Left ventricle myocardium superior (tissue), 1 donor: ENCODE results near the gene NUDT12. TPM values are rescaled to one million over a fixed set of nuclear protein-coding genes. Genes with fewer than 3 reads are reported as not detected.
A peak's percentile ranks its signal among the peaks of the same experiment; 100 is the strongest.

Source experiments
- ATAC-seq: fragments of 200-7000 bp; cut with Tn5 transposase; one replicate; pipeline ENCODE4 v1.9.1; 2020; ENCODE audit warnings: mild to moderate bottlenecking, moderate library complexity
- DNase-seq: peaks from one replicate; pipeline ENCODE4 v3.0.0-alpha.2; 2020
- intact Hi-C: fragments of 100-400 bp; cut with micrococcal nuclease; formaldehyde crosslinking; loops from one replicate; pipeline ENCODE4 v1.11.0; 2022
- long read RNA-seq: library from polyadenylated mRNA; unstranded; transcript quantifications from one replicate; pipeline ENCODE4 v2.0.0, GENCODE V29; 2021
- total RNA-seq: library from RNA; stranded (reverse); fragmentation: NEBNext Ultra II Directional; extraction: Animal tissue kit (Norgen Biotek cat#: 25700); gene quantifications from one replicate; pipeline ENCODE4 v1.2.1, GENCODE V29; 2021
- donor health status: DM: no; HTN: yes; CAD: no; lungs with severe emphysema.

Gene NUDT12
- total RNA-seq, result 10.9 TPM
- long read RNA-seq, transcript NUDT12-201 (7 exons, 3,492 nt), result major isoform, 7 of 13 reads
- long read RNA-seq, partial matches to known transcripts, result 0 of 13 reads
- long read RNA-seq, other reads (novel, unspliced or antisense), result 3 of 13 reads

DNA sequence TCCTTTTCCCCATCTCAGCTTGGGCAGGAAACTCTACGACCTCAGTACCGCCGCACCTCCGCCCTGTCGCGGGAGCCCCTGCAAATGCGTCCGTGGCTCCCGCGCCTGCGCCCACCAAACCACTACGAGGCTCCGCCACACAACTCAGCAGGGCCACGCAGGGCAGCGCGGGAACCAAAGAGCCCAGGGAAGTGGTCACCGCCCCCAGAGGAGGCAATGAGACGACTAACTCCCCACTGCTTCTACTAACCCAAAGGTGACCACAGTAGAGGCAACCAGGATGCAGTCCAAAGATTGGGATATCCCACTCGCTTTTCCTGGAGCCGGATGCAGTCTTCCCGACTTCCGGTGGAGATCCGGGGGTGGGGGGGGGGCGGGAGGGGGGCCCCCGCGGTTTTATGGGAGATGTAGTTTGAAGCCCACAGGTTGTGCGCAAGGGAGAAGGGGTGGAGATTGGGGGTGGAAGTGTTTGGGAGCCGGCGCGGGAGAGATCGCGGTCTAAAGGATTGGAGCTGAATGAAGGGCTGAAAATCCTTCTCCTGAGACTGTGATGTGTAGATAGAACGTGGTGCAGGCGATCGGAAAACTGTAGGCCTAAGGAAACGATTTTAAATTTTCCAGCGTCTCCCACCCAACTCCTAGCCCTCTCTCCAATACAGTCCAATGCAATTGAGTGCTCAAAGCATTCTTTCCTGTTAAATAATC, at the start of gene NUDT12:
Gene NUDT12 (minus strand): TSS at position 337 of the 705 bp plus-strand sequence. CDS start 2,541 bp downstream, outside the sequence.
- intact Hi-C loops, result no loop called here
- ATAC-seq (peak; percentile 97), DNase-seq (peak; percentile 78)

DNA sequence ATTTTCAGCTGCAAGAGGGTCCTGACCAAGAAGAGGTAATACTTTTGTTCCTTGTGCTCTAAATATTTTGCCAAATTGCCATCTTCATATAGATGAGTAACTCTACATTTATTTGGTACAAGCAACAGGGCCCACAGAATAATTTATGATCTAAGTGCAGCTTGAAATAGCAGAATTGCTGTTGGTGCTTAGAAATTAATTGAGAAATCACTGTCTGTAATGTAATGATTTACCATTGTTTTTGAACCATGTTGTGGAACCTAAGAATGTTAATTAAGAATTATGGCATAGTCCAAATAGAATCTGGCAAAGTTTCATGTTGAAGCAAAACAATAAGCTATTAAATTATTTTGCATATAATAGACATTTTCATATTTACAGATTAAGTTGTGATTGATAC, 44.8 kb upstream of the NUDT12 start:
- ATAC-seq, result no peak
- DNase-seq, result no peak
- intact Hi-C loops, result no loop called here

DNA sequence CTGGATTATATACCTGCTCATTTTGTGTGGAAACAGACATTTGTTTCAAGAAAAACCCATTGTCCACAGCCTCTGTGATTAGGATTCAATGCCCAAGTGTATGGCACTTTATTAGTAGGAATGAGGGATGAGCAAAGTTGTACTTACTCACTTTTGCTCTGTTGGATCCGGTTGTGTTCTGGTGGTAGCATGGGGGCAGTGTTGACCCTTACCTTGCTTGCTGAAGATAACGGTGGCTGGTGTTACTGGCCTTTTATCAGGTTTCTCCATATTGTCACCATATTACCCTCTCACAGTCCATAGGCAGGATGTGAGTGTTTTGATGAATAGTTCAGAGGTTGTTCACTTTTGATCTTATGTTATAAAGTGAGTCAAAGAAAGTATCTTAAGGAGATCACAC, 42.7 kb upstream of the NUDT12 start:
- no peak for ATAC-seq
- intact Hi-C loops, result no loop called here
- no peak for DNase-seq

DNA sequence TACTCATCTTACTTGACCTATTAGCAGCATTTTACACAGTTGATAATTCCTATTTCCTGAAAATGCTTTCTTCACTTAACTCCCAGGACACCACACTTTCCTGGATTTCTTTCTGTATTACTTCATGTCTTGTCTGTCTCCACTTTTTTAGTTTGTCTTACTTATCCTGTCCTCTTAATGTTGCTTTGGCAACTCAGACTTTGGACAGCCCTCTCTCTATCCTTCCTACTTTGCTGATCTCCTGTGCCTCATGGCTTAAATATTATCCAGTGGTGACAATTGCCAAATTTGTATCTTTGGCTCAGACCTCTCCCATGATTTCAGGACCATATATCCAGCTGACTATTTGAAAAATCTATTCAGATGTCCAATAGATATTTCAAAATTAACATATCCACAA, 39.8 kb upstream of the NUDT12 start:
- no peak for ATAC-seq
- no peak for DNase-seq
- intact Hi-C loops, result no loop called here

DNA sequence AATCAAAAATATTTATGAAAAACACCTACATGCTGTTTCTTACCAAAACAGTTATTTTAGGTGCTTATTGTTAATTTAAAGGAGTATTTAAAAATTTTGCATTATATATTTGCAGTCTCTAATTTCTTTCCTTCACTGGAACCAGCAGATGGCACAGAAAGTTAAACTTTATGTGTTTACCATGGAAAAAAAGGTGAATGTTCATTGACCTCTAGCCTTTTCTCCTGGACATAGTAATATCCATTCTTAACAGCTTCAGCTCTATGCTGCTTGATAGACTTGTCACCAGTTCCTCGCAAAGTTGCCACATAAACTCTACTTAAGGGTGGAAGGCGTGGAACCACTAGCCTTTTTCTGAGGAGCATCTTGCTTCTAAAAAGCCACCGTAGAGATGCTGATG, 38.7 kb upstream of the NUDT12 start:
- DNase-seq, result no peak
- intact Hi-C loops, result no loop called here
- ATAC-seq, result no peak

DNA sequence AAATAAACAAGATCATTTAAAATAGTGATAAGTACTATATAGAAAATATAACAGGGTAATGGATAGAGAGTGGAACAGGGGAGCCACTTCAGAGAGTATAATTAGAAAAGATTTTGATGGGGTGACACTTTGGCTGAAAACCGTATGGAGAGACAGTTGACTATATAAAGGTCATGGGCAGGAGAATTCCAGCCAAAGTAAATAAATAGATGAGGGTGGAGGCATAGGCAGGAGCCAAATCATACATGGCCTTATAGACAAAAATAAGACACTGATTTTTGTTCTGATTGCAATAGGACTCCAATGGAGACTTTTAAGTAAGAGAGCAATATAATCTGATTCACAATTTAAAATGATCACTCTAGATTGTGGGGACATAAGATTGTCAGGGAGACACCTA, 37.5 kb upstream of the NUDT12 start:
- DNase-seq (no peak), ATAC-seq (no peak)
- intact Hi-C loops, result no loop called here

DNA sequence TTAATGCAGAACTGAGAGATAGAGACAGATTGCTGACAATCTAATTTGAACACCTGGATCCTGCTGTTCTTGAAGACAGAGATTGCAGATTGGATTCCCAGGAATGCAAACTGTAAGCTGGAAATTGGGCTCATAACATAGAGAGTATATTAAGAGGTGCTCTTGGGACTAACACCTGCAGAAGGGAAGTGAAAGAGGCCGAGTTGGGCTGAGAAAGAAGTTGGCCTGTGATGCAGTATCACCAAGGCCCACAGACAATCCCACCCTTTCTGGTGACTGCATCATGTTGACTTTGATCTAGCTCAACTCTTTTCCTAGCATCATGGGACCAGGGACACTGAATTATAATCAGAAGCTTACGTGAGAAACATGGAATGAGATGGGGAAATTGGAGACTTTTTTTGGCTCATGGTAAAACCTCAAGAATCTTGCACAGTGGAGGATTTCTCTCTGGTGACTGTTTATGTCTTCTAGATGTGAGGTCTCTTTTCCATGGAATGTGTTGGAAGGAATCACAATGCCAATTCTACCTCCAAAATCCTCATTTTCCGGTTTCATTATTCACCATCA, 36.5 kb upstream of the NUDT12 start:
- intact Hi-C loops, result no loop called here

DNA sequence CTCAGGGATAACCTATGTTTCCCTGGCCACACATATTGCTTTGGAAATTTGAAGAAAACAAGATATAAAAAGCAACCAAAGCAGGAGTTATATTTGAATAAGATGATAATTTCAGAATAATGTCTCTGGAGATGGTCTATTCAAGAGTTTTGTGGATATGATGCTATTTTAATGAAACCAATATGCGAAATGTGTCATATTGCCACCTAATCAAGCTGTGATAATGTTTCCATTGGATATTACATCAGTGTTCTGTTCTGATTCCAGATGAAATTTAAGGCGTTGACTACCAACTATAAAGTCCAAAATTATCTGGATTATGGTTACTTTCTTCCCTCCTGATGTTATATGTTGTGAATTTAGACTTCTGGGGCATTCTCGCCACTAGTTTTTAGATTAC, 27.6 kb upstream of the NUDT12 start:
- intact Hi-C loops, result no loop called here
- ATAC-seq (no peak), DNase-seq (no peak)

More for the DNA sequence above, 36.5 kb upstream of the NUDT12 start:
- no peak for ATAC-seq
- no peak for DNase-seq

DNA sequence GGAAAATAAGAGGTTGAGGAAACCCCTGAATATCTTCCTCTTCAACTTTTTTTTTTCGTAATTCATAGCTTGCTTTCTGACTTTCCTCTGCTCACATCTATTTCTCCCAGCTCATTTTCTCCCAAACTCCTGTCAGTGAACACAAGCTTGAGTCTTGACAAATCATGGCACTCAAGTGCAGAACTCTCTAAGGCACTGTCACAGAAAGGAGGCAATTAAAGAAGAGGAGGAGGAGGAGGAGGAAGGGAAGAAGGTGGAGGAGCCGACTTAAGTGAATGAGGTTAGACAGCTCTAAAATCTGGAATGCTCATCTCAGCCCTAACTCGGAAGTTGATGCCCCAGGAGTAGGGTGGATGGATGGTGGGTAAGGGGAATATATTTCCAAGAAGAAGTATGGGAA, 27.2 kb upstream of the NUDT12 start:
- intact Hi-C loops, result no loop called here
- no peak for ATAC-seq

DNA sequence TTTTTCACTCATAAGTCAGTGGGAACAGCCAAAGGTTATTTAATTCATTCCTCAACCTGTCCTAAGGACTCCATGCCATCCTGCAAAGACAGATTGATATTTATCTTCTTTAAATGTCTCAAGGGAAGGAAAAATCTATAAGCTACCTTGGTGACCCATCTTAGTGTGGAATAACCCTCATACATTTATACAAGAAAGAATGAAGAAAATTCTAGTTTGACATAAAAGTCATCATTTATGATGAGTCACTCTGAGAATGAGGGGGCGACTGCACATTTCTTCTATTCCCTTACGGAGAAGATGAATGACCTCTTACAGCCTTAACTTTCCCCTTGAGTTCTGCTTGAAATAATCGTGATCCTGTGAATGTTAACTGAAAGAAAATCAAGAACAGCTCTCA, 26.8 kb upstream of the NUDT12 start:
- no peak for ATAC-seq
- DNase-seq, result no peak
- intact Hi-C loops, result no loop called here

More for the DNA sequence above, 27.2 kb upstream of the NUDT12 start:
- no peak for DNase-seq

DNA sequence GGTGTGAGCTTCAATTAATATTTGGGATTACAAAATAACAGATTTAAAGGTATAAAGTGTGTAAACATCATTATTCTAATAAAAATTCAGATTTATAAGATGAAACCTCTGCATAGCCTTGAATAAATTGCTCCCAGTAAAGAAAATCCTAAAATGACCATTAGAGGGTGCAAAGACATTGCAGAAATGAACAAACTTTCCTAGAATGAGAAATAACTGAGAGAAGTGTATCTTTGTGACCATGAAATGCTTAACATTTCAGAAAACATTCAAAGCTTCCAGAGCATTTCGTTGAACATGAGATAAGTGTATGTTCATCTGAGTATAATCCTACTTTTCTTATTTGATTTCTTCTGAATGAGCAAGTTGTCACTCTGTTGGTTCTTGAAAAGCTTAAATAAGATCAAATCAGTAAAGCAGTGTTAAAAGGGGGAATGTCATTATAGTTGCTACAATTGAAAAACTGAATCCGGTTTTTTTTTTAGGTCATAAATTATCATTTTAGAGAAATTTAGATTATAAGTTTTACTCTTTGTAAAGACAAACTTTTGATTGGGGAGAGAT, 24.7 kb upstream of the NUDT12 start:
- DNase-seq, result no peak
- no peak for ATAC-seq
- intact Hi-C loops, result no loop called here

DNA sequence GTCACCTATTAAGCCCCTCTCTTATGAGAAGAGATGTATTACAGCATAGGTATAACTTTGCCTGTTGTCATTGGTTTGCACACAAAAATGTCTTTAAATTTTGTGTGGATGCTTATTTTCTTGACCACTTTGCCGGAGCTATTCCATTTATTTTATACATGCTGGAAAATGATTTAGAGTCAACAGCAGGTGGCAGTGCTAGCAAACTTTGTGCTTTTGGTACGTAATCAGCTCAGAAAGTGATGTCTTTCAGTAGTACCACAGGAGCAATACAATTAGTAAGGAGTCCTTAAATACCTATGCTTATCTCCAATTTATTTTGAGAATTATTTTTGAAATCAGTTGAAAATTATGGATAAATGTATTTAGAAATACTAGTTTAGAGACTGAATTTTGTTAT, 19.8 kb upstream of the NUDT12 start:
- DNase-seq (no peak), ATAC-seq (no peak)
- intact Hi-C loops, result no loop called here

DNA sequence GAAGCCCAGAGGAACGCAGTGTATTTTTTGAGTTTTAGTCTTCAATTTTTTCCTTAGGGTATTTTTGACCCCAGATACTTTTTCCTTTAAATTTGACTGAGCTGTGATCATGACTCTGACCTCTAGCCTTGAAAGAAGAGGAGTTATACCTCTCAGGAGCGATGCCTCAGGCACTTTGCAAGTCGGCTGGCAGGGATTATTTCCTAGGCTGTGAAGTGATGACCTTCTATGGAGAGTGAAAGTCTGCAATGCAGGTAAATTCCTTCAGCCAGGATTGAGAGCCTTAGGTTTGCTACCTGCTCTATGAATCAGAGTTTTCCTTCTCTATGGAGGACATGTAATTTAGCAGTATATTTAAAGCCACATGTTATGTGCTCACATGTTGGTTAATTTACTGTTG, 10.8 kb upstream of the NUDT12 start:
- ATAC-seq (no peak), DNase-seq (no peak)
- intact Hi-C loops, result no loop called here

DNA sequence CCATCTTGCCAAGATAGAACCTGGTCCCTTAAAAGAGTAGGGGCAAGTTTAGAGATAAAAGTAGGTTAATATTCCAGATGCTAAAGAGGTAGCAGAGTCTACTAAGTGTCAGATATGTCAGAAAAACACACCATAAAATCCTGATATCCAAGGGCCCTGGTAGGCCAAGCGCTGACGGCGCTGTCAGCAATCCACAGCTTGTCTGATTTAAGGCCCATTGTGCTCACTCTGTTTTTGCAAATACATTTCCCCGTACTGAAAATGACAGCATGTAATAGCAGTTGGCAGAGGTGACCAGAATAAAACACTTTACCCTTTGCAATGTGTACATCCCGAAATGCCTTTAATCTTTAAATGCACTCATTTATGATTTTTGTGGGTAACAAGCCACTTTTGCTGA, 9.9 kb upstream of the NUDT12 start:
- ATAC-seq (no peak), DNase-seq (no peak)
- intact Hi-C loops, result no loop called here

DNA sequence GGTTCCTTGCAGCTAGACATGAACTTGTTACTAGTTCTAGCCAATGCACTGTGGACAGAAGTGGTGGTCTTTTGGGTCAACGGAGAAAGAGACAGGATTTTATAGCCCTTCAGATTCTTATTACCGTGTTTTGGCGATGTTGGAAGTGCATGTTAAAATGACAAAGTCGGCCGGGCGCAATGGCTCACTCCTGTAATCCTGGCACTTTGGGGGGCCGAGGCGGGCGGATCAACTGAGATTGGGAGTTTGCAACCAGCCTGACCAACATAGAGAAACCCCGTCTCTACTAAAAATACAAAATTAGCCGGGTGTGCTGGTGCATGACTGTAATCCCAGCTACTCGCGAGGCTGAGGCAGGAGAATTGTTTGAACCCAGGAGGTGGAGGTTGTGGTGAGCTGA, 9.1 kb upstream of the NUDT12 start:
- DNase-seq (no peak), ATAC-seq (no peak)
- intact Hi-C loops, result no loop called here

DNA sequence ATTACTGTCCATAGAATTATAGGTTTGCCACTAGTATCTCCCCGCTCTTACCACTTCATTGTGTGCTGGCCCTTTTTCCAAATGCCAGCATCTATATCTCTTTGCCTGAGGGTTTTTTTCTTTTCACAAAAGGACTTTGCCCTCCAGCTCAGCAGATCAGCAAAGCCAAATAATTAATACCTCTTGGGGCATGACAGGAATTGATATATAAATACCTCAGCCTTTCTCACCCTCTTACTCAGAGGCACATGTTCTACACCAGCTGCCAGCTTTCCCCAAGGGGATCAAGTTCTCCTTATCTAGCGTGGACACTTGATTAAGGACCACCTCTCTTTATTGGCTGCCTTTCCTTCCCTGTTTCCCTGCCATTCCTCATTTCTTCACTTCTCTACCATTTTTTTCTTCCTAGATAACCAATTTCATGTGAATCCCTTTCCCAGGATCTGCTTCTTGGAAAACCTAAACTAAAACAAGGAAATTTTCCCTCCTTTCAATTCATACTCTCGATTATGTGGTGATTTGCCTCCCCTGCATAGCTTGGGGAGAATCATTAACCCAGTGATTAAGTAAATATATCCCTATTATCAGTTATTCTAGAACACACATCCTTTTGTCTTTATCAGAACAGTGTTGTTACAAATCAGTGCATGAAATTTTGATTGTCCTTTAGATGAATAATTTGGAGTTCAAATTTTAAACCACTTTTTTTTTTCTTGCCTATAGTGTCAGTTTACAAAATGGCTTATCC, 6.9 kb upstream of the NUDT12 start:
- intact Hi-C loops, result no loop called here
- no peak for ATAC-seq
- no peak for DNase-seq

DNA sequence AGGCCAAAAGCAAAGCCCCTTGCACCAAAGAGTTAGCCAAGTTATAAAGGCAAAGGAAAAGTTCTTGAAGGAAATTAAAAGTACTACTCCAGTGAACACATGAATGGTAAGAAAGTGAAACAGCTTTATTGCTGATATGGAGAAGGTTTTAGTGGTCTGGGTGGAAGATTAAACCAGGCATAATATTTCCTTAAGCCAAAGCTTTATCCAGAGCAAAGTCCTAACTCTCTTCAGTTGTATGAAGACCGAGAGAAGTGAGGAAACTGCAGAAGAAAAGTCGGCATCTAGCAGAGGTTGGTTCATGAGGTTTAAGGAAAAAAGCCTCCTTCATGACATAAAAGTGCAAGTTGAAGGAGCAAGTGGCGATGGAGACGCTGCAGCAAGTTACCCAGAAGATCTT, 3.1 kb upstream of the NUDT12 start:
- DNase-seq (no peak), ATAC-seq (no peak)
- intact Hi-C loops, result no loop called here

DNA sequence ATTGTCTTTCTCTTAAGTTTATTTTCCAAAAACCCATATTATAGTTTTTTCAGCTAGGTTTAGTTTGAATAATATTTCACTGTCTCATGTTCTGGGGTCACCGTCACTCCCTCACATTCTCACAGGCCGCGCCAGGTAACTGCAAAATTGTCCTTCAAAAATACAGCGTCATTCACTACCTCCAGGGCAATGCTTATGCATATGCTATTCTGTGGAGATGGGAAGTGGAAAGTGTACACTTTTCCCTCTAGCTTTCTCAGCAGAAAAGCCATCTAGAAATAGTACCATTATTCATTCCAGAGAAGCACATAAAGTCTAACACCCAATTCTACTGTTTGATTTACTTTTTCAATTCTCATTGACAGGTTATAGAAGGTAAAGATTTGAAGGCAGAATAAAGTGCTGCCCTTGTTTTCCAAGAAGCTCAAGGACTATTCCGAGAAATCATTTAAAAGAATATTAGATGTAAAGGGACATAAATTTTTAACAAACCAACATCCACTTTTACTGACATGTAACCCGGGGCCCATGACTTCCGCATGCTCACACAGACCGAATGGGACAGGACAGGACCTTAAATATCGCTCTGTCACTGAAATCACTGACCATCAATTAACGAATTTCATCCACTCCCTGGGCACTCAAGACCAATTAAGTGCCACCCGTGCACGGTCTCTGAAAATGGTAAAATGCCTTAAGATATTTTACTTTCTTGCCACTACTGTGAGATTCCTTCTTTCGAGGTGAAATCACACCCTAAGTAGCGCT, 720 bp downstream of the NUDT12 start:
- ATAC-seq (peak; percentile 44), DNase-seq (peak; percentile 10)
- intact Hi-C loops, result no loop called here

DNA sequence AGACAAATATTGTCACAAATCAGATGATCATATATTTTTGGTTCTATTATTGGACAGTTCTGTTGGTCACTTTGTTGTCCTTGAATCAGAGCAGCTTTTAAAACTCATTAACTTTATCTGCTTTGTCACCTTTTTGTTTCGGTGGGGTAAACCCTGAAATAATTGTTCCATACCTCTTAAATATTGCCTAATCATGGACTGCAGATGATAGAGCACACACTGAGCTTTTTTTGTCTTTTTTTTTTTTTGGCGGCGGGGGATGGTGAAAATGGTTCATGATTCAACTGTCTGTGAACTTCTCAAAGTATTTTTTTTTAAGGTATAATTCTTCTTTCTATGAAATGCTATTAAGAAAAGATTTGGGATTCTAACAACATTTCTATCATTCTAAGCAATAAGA, 1.8 kb downstream of the NUDT12 start:
- no peak for ATAC-seq

More for the DNA sequence above, 1.8 kb downstream of the NUDT12 start:
- intact Hi-C loops, result no loop called here
- DNase-seq, result no peak
